ENCODE results near the gene SF1. TPM values are rescaled to one million over a fixed set of nuclear protein-coding genes. Genes with fewer than 3 reads are reported as not detected.

SF1 gene
- total RNA-seq, 2 experiments from 2014 or later, result 453 to 463 TPM

GRCh38 chr11:64804346-64805210 lies 26.2 kb upstream of the SF1 start:
- H3K4me1 Mint-ChIP-seq, result peaks cover 27% of the 10 kb centered on the region
- H3K9me3 Mint-ChIP-seq, result no peaks in the 10 kb centered on the region
- H3K27ac Mint-ChIP-seq, result no peak overlapping the region
- H3K27me3 Mint-ChIP-seq, result no peaks in the 10 kb centered on the region
- DNase-seq, result no peak
- peak overlapping the region; percentile 86 for H3K4me3 Mint-ChIP-seq
- H3K36me3 Mint-ChIP-seq, result peaks cover 6% of the 10 kb centered on the region

GRCh38 chr11:64803846-64804345 lies 25.6 kb upstream of the SF1 start:
- Mint-ChIP-seq H3K27ac (peak overlapping the region; percentile 92), H3K9me3 (no peaks in the 10 kb centered on the region), H3K36me3 (peaks cover 6% of the 10 kb centered on the region), H3K4me3 (peak overlapping the region; percentile 86), H3K4me1 (peaks cover 22% of the 10 kb centered on the region), H3K27me3 (no peaks in the 10 kb centered on the region)
- DNase-seq, result no peak

- Mint-ChIP-seq H3K9me3 (no peaks in the 10 kb centered on the region), H3K27me3 (no peaks in the 10 kb centered on the region), H3K4me3 (peak within 1 kb of the TSS; percentile 86), H3K36me3 (peaks cover 6% of the 10 kb centered on the region), H3K4me1 (peaks cover 22% of the 10 kb centered on the region), H3K27ac (peak within 1 kb of the TSS; percentile 92)
- DNase-seq, result peak; percentile 94
Measured at GRCh38 chr11:64803158-64803845, 25.0 kb upstream of the SF1 start, which contains the start of gene MAP4K2. TSS of gene MAP4K2 (minus strand) at chr11:64803214. CDS start at chr11:64803149, 65 bp downstream.

GRCh38 chr11:64802370-64803157 lies 24.2 kb upstream of the SF1 start:
- H3K36me3 Mint-ChIP-seq, result peaks cover 2% of the 10 kb centered on the region
- H3K9me3 Mint-ChIP-seq, result no peaks in the 10 kb centered on the region
- H3K4me3 Mint-ChIP-seq, result peak overlapping the region; percentile 82
- H3K27ac Mint-ChIP-seq, result peak overlapping the region; percentile 77
- DNase-seq, result no peak
- peaks cover 22% of the 10 kb centered on the region for H3K4me1 Mint-ChIP-seq
- no peaks in the 10 kb centered on the region for H3K27me3 Mint-ChIP-seq

- H3K27ac Mint-ChIP-seq, result peak overlapping the region; percentile 77
- DNase-seq, result no peak
Measured at GRCh38 chr11:64801561-64802369, 23.4 kb upstream of the SF1 start.

GRCh38 chr11:64801158-64801464 lies 22.8 kb upstream of the SF1 start:
- Mint-ChIP-seq H3K4me1 (peaks cover 19% of the 10 kb centered on the region), H3K27me3 (no peaks in the 10 kb centered on the region), H3K36me3 (peaks cover 2% of the 10 kb centered on the region), H3K27ac (peak overlapping the region; percentile 77), H3K9me3 (no peaks in the 10 kb centered on the region), H3K4me3 (peak overlapping the region; percentile 82)
- DNase-seq, result no peak

More at GRCh38 chr11:64801561-64802369, 23.4 kb upstream of the SF1 start:
- peak overlapping the region; percentile 82 for H3K4me3 Mint-ChIP-seq
- H3K36me3 Mint-ChIP-seq, result peaks cover 2% of the 10 kb centered on the region
- H3K9me3 Mint-ChIP-seq, result no peaks in the 10 kb centered on the region
- no peaks in the 10 kb centered on the region for H3K27me3 Mint-ChIP-seq
- peaks cover 19% of the 10 kb centered on the region for H3K4me1 Mint-ChIP-seq

GRCh38 chr11:64800303-64801157 lies 22.2 kb upstream of the SF1 start:
- Mint-ChIP-seq H3K27me3 (no peaks in the 10 kb centered on the region), H3K4me3 (peak overlapping the region; percentile 82), H3K4me1 (peaks cover 23% of the 10 kb centered on the region), H3K9me3 (no peaks in the 10 kb centered on the region), H3K36me3 (peaks cover 6% of the 10 kb centered on the region), H3K27ac (peak overlapping the region; percentile 77)
- no peak for DNase-seq

- Mint-ChIP-seq H3K4me1 (peaks cover 26% of the 10 kb centered on the region), H3K36me3 (peaks cover 7% of the 10 kb centered on the region), H3K4me3 (no peak overlapping the region), H3K27me3 (no peaks in the 10 kb centered on the region), H3K27ac (peak overlapping the region; percentile 21), H3K9me3 (no peaks in the 10 kb centered on the region)
- DNase-seq, result no peak
Measured at GRCh38 chr11:64799623-64800302, 21.4 kb upstream of the SF1 start.

GRCh38 chr11:64799256-64799622 lies 20.9 kb upstream of the SF1 start:
- H3K9me3 Mint-ChIP-seq, result no peaks in the 10 kb centered on the region
- peaks cover 7% of the 10 kb centered on the region for H3K36me3 Mint-ChIP-seq
- no peak overlapping the region for H3K4me3 Mint-ChIP-seq
- no peak for DNase-seq
- peaks cover 30% of the 10 kb centered on the region for H3K4me1 Mint-ChIP-seq
- no peak overlapping the region for H3K27ac Mint-ChIP-seq
- H3K27me3 Mint-ChIP-seq, result no peaks in the 10 kb centered on the region

- peaks cover 9% of the 10 kb centered on the region for H3K36me3 Mint-ChIP-seq
- no peaks in the 10 kb centered on the region for H3K9me3 Mint-ChIP-seq
- H3K4me3 Mint-ChIP-seq, result no peak overlapping the region
- DNase-seq, result no peak
- H3K4me1 Mint-ChIP-seq, result peaks cover 29% of the 10 kb centered on the region
- H3K27me3 Mint-ChIP-seq, result no peaks in the 10 kb centered on the region
- peak overlapping the region; percentile 69 for H3K27ac Mint-ChIP-seq
Measured at GRCh38 chr11:64796757-64797541, 18.6 kb upstream of the SF1 start.

GRCh38 chr11:64796047-64796756 lies 17.9 kb upstream of the SF1 start:
- H3K36me3 Mint-ChIP-seq, result peaks cover 9% of the 10 kb centered on the region
- peaks cover 26% of the 10 kb centered on the region for H3K4me1 Mint-ChIP-seq
- no peaks in the 10 kb centered on the region for H3K9me3 Mint-ChIP-seq
- no peak for DNase-seq
- H3K4me3 Mint-ChIP-seq, result no peak overlapping the region
- H3K27ac Mint-ChIP-seq, result peak overlapping the region; percentile 69
- no peaks in the 10 kb centered on the region for H3K27me3 Mint-ChIP-seq

GRCh38 chr11:64794526-64794925 lies 16.2 kb upstream of the SF1 start:
- H3K27me3 Mint-ChIP-seq, result no peaks in the 10 kb centered on the region
- peaks cover 9% of the 10 kb centered on the region for H3K36me3 Mint-ChIP-seq
- H3K9me3 Mint-ChIP-seq, result no peaks in the 10 kb centered on the region
- no peak overlapping the region for H3K4me3 Mint-ChIP-seq
- H3K4me1 Mint-ChIP-seq, result peaks cover 22% of the 10 kb centered on the region
- H3K27ac Mint-ChIP-seq, result peak overlapping the region; percentile 16
- no peak for DNase-seq
